Activated T-helper 1 cell treated with anti-CD3 and anti-CD28 coated beads, Interleukin-12 subunit alpha, Interleukin-12 subunit beta, Interleukin-2, Interleukin-4 antibody, amounts not matched to agents 30 ng/mL and 10 ng/mL and 1 ng/mL, durations not matched to agents 14 hours and 24 hours and 36 hours (primary cell): Measurements from ENCODE around the gene SLC35F3. TPM values are rescaled to one million over a fixed set of nuclear protein-coding genes. Genes with fewer than 3 reads are reported as not detected.
"Not testable (repeated sequence)": the region's sequence is repeated elsewhere in the genome, so short reads cannot be mapped to it uniquely, and the experiment has no call there.

ENCODE experiments used
- DNase-seq: peaks from one replicate; pipeline ENCODE4 v3.0.0; 2021; ENCODE audit warnings: low spot score
- H3K27ac Mint-ChIP-seq: one replicate; pipeline ENCODE4 v1.8.0; 2021; ENCODE audit warnings: mild to moderate bottlenecking, mixed read lengths
- H3K27me3 Mint-ChIP-seq: one replicate; pipeline ENCODE4 v1.8.0; 2022; ENCODE audit warnings: mild to moderate bottlenecking, moderate library complexity, mixed read lengths; ENCODE audit not compliant: insufficient read depth
- H3K36me3 Mint-ChIP-seq: one replicate; pipeline ENCODE4 v1.8.0; 2021; ENCODE audit warnings: low read depth, mixed read lengths
- H3K4me1 Mint-ChIP-seq: one replicate; pipeline ENCODE4 v1.8.0; 2021; ENCODE audit warnings: low read depth, mixed read lengths
- H3K4me3 Mint-ChIP-seq: one replicate; pipeline ENCODE4 v1.8.0; 2021; ENCODE audit warnings: mild to moderate bottlenecking, moderate library complexity, mixed read lengths
- H3K9me3 Mint-ChIP-seq: one replicate; pipeline ENCODE4 v1.8.0; 2021; ENCODE audit warnings: mixed read lengths
- intact Hi-C: fragments of 100-400 bp; cut with micrococcal nuclease; formaldehyde crosslinking; loops from one replicate; pipeline ENCODE4 v1.15.1; 2024
- total RNA-seq: library from RNA; stranded (reverse); gene quantifications from 2 replicates; pipeline ENCODE4 v1.2.3, GENCODE V29; 2022

The SLC35F3 gene
- total RNA-seq, 1 donor from 2014 or later: 7.9 TPM

DNA sequence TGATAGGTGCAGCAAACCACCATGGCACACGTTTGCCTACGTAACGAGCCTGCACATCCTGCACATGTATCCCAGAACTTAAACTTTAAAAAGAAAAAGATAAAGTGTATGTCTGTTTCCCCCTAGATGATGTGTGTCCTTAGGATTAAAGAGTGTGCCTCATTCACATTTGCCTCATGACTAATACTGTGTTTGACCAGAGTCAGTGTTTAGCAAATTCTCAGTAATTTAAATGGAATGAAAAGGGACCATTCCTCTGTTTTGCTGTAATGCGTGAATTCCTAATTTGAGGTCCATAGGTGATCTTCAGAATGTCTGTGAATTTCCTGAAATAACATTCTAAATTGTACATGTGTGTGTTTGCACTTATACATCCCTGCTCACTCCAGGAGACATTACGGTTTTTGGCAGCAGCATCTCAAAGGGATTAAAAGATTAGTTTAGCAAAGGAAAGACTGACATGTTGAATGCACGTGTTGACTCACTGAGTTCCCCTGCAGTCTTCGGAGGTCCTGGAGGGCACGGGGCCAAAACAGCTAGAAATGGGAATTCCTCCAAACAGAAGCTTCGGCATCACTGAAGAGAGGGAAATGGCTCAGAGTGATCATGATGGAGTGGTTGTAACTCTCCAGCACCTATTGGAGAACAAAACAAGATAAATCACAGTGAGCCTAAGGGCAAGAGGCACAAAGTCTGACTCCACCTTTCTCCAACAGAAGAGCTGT lies 19.1 kb upstream of the SLC35F3 start:
- no peaks in the 10 kb centered on the region for H3K36me3 Mint-ChIP-seq

DNA sequence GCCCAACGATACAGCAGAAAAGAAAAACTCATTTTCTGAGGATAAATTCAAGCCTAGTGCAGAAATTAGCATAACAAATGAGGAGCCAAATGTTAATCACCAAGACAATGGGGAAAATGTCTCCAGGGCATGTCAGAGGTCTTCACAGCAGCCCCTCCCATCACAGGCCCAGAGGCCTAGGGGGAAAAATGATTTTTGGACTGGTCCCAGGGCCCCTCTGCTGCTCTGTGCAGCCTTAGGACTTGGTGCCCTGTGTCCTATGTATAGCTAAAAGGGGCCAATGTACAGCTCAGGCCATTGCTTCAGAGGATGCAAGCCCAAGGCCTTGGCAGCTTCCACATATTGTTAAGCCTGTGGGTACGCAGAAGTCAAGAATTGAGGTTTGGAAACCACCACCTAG lies 13.3 kb upstream of the SLC35F3 start:
- DNase-seq, H3K4me1 Mint-ChIP-seq, H3K36me3 Mint-ChIP-seq, intact Hi-C loops, H3K27ac Mint-ChIP-seq, H3K4me3 Mint-ChIP-seq, H3K27me3 Mint-ChIP-seq: not testable (repeated sequence)
- peaks cover 32% of the 10 kb centered on the region for H3K9me3 Mint-ChIP-seq

More for the DNA sequence above, 19.1 kb upstream of the SLC35F3 start:
- H3K27me3 Mint-ChIP-seq: no peaks in the 10 kb centered on the region
- no peak overlapping the region for H3K27ac Mint-ChIP-seq
- DNase-seq: no peak
- H3K4me1 Mint-ChIP-seq: no peaks in the 10 kb centered on the region
- H3K9me3 Mint-ChIP-seq: peaks cover 17% of the 10 kb centered on the region
- H3K4me3 Mint-ChIP-seq: no peak overlapping the region
- intact Hi-C loops: no loop called here

DNA sequence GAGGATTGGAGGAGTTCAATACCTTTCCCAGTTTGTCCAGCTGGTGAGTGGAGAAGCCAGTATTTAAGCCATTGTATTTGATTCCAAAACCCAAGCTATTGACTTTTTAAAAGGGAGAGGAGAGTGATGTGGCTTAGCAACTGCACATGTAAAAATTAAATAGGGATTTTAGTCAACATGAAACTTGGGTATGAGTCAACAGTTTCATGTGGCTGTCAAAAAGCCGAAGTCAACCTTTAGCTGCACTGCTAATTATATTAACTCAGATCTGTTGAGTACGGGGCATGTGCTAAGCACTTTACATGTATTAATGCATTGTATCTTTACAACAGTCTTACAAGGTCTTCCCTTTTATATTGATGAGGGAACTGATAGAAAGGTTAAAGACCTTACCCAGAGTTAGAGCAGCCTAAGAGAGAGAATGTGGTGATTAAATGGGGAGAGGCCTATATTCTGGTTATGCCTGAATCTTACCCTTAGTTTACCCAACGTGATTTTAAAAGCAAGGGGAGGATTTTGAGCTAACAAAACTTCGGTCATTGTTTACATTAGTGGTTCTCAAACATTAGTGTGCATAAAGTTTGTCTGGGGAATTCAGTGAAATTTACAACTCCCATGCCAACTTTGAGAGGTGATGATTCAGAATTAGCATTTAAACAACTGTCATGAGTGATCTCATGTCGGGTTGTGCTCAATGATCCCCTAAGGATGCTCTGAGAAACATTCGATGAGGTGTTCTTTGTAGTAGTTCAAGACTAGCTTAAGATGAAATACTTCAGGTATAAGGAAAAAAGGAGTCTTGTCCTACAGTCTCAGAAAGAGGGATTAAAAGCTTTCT lies 6.9 kb upstream of the SLC35F3 start:
- peaks cover 18% of the 10 kb centered on the region for H3K27me3 Mint-ChIP-seq
- no peak overlapping the region for H3K27ac Mint-ChIP-seq
- no peak overlapping the region for H3K4me3 Mint-ChIP-seq
- intact Hi-C loops: no loop called here
- H3K36me3 Mint-ChIP-seq: no peaks in the 10 kb centered on the region
- no peak for DNase-seq
- peaks cover 9% of the 10 kb centered on the region for H3K9me3 Mint-ChIP-seq
- H3K4me1 Mint-ChIP-seq: no peaks in the 10 kb centered on the region

DNA sequence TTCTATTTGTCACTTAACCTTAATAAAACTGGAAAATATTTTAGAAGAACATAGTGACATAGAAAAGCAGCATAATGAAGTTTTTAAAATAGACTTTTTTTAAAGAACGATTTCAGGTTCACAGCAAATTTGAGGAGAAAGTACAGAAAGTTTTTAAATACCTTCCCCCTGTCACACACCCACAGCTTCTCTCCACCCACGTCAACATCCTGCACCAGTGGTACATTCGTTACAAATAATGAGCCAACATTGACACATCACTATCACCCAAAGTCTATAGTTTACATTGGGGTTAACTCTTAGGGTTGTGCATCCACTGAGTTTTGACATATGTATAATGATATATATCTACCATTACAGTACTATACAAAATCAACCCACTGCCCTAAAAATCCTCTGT lies 3.0 kb upstream of the SLC35F3 start:
- Mint-ChIP-seq H3K4me1 (peaks cover 4% of the 10 kb centered on the region), H3K4me3 (no peak overlapping the region), H3K27ac (no peak overlapping the region), H3K9me3 (peaks cover 4% of the 10 kb centered on the region), H3K27me3 (peaks cover 40% of the 10 kb centered on the region), H3K36me3 (peaks cover 2% of the 10 kb centered on the region)
- intact Hi-C loops: no loop called here
- DNase-seq: no peak

DNA sequence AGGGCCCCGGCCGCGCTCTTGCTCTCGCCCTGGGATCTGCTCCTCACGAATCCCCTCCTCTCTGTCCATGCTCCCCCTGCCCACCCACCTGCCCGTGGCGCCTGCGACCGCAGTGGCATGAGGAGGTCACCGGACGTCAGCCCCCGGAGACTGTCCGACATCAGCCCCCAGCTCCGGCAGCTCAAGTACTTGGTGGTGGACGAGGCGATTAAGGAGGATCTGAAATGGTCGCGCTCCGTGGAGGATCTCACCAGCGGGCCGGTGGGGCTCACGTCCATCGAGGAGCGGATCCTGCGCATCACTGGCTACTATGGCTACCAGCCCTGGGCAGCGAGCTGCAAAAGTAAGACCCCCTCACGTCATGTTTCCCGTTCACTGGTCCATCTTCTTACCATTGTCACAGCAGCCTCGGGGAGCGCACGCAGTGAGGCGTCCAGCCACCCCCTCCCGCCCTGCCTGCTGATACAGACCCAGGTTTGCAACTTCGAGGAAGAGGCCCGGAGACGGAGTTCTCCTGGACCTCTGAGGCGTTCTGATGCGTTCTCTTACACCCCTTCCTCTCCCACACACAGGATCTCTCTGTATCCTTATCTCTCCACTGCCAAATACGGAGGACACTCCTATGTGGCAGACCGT lies 1.1 kb downstream of the SLC35F3 start:
- no peak overlapping the region for H3K4me3 Mint-ChIP-seq
- peaks cover 2% of the 10 kb centered on the region for H3K36me3 Mint-ChIP-seq
- H3K9me3 Mint-ChIP-seq: no peaks in the 10 kb centered on the region
- intact Hi-C loops: no loop called here
- peaks cover 34% of the 10 kb centered on the region for H3K27me3 Mint-ChIP-seq
- H3K4me1 Mint-ChIP-seq: peaks cover 4% of the 10 kb centered on the region
- H3K27ac Mint-ChIP-seq: no peak overlapping the region
- no peak for DNase-seq

DNA sequence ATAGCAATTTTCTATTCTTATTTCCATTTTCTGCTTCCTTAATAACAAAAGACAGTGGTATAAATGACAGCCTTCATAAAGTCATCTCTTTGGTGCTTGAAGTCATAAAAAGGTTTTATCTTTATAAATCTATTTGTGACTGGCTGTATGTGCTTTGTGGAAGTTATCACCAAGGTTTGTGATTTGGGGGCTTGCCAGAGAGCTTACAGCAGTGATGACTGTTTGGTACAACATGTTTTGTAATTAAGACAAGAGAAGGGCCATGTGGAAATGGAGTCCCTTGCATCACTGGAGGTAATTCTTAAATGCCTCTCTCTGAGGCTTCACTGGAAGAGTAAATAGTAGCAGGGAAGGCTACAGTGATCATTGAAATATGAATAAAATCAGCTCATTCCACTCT lies 2.7 kb downstream of the SLC35F3 start:
- H3K27ac Mint-ChIP-seq: no peak overlapping the region

DNA sequence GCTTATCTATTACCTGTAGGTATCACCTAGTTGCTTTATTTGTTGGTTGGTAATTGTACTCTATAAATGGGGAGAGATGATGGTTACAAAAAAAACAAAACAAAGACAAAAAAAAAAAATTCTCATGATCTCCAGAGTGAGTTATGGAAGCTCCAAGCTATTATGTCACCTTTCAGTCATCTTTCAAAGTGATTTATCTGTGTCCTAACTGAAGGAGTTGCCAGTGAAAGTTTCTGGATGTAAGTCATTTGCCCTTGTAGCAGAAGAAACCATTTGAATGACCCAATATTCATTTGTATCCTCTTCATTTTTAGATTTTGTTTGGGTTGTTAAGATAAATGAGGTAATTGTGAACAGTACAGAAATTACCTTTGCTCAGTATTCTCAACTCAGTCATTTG lies 3.6 kb downstream of the SLC35F3 start:
- Mint-ChIP-seq H3K4me3 (no peak overlapping the region), H3K27me3 (peaks cover 22% of the 10 kb centered on the region), H3K36me3 (peaks cover 2% of the 10 kb centered on the region), H3K9me3 (no peaks in the 10 kb centered on the region), H3K4me1 (peaks cover 4% of the 10 kb centered on the region), H3K27ac (no peak overlapping the region)
- no peak for DNase-seq
- intact Hi-C loops: no loop called here

More for the DNA sequence above, 2.7 kb downstream of the SLC35F3 start:
- H3K4me1 Mint-ChIP-seq: peaks cover 4% of the 10 kb centered on the region
- DNase-seq: no peak
- H3K36me3 Mint-ChIP-seq: peaks cover 2% of the 10 kb centered on the region
- intact Hi-C loops: no loop called here
- peaks cover 31% of the 10 kb centered on the region for H3K27me3 Mint-ChIP-seq
- no peak overlapping the region for H3K4me3 Mint-ChIP-seq
- H3K9me3 Mint-ChIP-seq: no peaks in the 10 kb centered on the region

DNA sequence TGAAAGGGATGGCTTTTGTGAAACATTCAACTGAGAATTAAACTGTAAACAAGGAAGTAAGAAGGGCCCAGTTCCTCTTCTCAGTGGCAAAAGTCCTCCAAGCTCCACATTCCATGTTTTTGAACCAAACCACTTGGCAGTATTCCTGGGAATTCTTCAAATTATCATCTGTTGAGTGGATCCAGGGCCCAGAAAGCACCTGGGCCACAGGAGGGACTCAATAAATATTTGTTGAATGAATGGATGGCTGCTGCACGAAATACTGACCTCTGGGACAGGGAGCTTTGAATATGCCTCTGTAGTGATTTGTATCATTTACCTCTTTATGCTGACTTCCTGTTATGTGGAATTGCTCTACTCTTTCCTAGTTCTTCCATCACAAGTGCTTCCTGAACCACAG lies 4.7 kb downstream of the SLC35F3 start:
- peaks cover 17% of the 10 kb centered on the region for H3K27me3 Mint-ChIP-seq
- intact Hi-C loops: no loop called here
- peaks cover 2% of the 10 kb centered on the region for H3K4me1 Mint-ChIP-seq
- DNase-seq: no peak
- no peak overlapping the region for H3K4me3 Mint-ChIP-seq
- no peaks in the 10 kb centered on the region for H3K9me3 Mint-ChIP-seq
- H3K36me3 Mint-ChIP-seq: peaks cover under 1% of the 10 kb centered on the region
- no peak overlapping the region for H3K27ac Mint-ChIP-seq

DNA sequence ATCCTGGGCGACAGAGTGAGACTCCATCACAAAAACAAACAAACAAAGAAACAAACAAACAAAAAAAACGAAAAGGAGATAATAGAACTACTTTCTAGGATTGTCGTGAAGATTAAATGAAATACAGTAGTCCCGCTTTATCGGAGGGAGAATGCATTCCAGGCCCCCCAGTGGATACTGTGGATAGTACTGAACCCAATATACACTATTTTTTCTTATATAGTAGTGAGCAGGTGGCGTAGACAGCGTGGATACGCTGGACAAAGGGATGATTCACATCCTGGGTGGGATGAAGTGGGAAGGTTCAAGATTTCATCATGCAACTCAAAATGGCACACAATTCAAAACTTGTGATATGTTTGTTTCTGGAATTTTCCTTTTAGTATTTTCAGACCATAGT lies 8.0 kb downstream of the SLC35F3 start:
- H3K27me3 Mint-ChIP-seq: no peaks in the 10 kb centered on the region
- no peaks in the 10 kb centered on the region for H3K9me3 Mint-ChIP-seq
- no peak overlapping the region for H3K27ac Mint-ChIP-seq
- H3K4me3 Mint-ChIP-seq: no peak overlapping the region
- no peak for DNase-seq
- H3K36me3 Mint-ChIP-seq: no peaks in the 10 kb centered on the region
- intact Hi-C loops: no loop called here
- no peaks in the 10 kb centered on the region for H3K4me1 Mint-ChIP-seq

DNA sequence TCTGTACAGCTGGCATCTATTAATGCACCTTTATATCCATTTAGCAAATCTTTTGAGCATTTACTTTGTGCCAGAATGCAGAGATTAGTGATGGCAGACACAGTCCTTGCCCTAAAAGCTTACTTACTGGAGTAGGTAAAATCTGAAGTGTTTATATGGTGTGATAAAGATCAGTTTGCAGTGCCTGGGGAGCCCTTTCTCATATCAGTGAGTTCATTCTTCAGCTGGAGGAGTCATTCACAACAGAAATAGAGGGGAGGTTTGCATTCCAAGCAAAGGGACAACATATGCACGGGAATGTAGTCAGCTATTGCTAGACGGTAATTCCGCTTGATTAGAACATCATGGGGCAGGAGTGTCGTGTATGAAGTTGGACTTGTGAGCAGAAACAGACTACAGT lies 8.4 kb downstream of the SLC35F3 start:
- Mint-ChIP-seq H3K4me3 (no peak overlapping the region), H3K27ac (no peak overlapping the region), H3K36me3 (no peaks in the 10 kb centered on the region), H3K27me3 (no peaks in the 10 kb centered on the region), H3K4me1 (no peaks in the 10 kb centered on the region), H3K9me3 (no peaks in the 10 kb centered on the region)
- intact Hi-C loops: no loop called here
- no peak for DNase-seq

DNA sequence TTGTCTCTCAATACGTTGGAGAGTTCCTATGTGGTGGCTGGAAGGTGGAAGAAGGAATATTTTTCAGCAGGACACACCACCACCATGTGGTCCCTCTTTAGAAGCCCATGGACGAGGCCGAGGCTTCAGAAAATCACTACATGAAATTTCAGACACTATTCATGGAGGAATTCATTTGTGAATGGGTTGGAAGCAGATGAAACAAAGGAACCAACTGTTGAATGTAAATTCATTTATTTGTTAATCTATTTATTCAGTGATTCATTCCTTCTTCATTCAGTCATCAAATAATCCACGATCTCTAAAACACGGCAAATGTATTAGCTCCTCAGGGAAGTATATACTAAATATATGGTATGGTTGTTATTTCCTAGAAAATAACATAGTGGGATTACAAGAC lies 12.2 kb downstream of the SLC35F3 start:
- no peaks in the 10 kb centered on the region for H3K4me1 Mint-ChIP-seq
- H3K27ac Mint-ChIP-seq: no peak overlapping the region
- DNase-seq: no peak
- H3K27me3 Mint-ChIP-seq: no peaks in the 10 kb centered on the region
- no peak overlapping the region for H3K4me3 Mint-ChIP-seq
- intact Hi-C loops: no loop called here
- H3K9me3 Mint-ChIP-seq: no peaks in the 10 kb centered on the region
- no peaks in the 10 kb centered on the region for H3K36me3 Mint-ChIP-seq

DNA sequence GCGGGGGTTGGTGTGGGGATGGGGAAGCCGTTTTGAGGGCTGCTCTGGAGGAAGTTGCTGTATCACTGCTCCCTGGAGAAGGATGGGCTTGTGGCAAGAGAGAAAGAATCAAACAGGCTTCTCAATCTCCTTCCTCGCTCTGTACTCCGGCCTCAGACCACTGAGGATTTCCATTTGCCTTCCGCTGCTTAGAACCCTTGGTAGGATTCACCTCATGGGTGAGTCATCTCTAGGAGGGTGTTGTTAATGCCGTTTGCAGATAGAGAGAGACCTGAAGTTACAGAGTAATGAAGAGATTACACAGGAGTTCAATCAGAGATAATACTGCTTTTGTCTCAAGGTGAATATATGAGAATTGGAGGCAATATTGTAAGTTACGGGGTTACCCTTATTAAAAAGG lies 15.3 kb downstream of the SLC35F3 start:
- no peak overlapping the region for H3K4me3 Mint-ChIP-seq
- no peaks in the 10 kb centered on the region for H3K36me3 Mint-ChIP-seq
- H3K27ac Mint-ChIP-seq: no peak overlapping the region
- no peaks in the 10 kb centered on the region for H3K27me3 Mint-ChIP-seq
- no peaks in the 10 kb centered on the region for H3K4me1 Mint-ChIP-seq
- intact Hi-C loops: no loop called here
- no peak for DNase-seq
- H3K9me3 Mint-ChIP-seq: no peaks in the 10 kb centered on the region

DNA sequence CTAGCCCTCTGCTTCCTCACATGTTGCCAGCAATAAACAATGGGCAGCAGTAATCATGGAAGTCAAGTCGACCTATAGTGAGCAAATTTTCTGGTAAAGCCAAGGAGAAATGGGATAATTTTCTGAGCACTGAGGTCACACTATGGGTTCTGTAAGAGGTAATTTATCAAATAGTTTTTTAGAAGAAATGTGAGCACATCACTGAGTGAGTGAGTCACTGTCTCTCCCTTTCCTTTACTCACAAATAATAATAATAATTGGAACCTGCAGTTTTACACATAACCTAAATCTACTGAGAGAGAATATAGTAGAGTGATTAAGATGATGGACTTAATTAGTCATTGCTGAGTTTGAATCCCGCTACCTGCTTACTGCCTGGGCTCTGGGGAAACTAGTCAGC lies 23.6 kb downstream of the SLC35F3 start:
- Mint-ChIP-seq H3K9me3 (no peaks in the 10 kb centered on the region), H3K4me3 (no peak overlapping the region), H3K27ac (no peak overlapping the region), H3K4me1 (no peaks in the 10 kb centered on the region), H3K36me3 (no peaks in the 10 kb centered on the region), H3K27me3 (no peaks in the 10 kb centered on the region)
- intact Hi-C loops: no loop called here
- no peak for DNase-seq
